ENCODE results near the gene SPEM1. TPM values are rescaled to one million over a fixed set of nuclear protein-coding genes. Genes with fewer than 3 reads are reported as not detected.

Gene SPEM1
- total RNA-seq, 1 donor from 2014 or later: 0.23 TPM

DNA sequence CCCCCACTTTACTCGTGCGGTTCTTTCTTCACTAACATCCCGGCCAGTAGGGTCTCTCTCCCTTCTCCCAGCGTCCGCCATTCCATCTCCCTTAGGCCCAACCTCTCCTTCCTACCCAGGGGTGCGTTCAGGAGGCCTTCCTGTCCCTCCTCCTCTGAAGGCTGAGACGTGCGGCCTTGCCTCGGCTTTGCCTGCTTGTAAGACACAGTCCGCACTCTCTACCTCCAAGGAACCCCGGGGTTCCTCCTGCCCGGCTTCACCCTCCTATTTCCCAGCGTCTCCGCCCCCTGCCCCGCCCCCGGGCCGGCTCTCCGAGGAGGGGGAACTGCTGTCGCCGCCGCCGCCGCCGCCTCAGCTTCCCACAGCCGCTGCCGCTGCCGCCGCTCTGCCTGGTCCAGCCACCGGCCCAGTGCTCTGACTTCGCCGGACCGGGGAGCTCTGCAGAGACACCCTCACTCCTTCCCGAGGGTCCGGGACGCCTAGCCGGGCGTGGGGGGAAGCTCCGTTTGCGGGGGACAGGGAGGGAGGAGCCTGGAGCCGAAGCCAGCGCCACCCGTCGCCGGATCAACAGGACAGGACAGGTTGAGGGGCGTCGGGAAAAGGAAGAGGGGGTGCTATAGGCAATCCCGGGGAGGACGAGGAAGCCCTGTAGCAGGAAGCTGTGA lies 18.0 kb downstream of the SPEM1 start:
- Histone ChIP-seq H3K9me3 (ENCODE audit: insufficient read depth, low read depth, low read length) (no peaks in the 10 kb centered on the region), H4K20me1 (ENCODE audit: insufficient read depth, low read length) (peaks cover 13% of the 10 kb centered on the region), H3K9ac (ENCODE audit: low read length) (no peak overlapping the region), H2AFZ (ENCODE audit: low read depth, low read length) (peak overlapping the region; percentile 75), H3K36me3 (ENCODE audit: insufficient read depth, low read length) (no peaks in the 10 kb centered on the region), H3K79me2 (ENCODE audit: insufficient read depth, low read length) (no peaks in the 10 kb centered on the region), H3K4me2 (ENCODE audit: low read length) (peak overlapping the region; percentile 84), H3K4me3 (ENCODE audit: insufficient read depth, low read depth, low read length) (peak overlapping the region; percentile 37), H3K27me3 (ENCODE audit: insufficient read depth, low read length) (peaks cover 27% of the 10 kb centered on the region), H3K27ac (ENCODE audit: low read depth, low read length) (no peak overlapping the region), H3K4me1 (ENCODE audit: insufficient read depth, low read length) (peaks cover 27% of the 10 kb centered on the region)
- Mint-ChIP-seq H3K4me3 (ENCODE audit: unreplicated experiment) (peak overlapping the region; percentile 94), H3K9me3 (ENCODE audit: unreplicated experiment) (no peaks in the 10 kb centered on the region), H3K4me1 (ENCODE audit: low read depth, unreplicated experiment) (peaks cover 13% of the 10 kb centered on the region), H3K36me3 (ENCODE audit: low read depth, unreplicated experiment) (peaks cover 9% of the 10 kb centered on the region), H3K27ac (ENCODE audit: unreplicated experiment) (peak overlapping the region; percentile 88), H3K27me3 (ENCODE audit: low read depth, unreplicated experiment) (peaks cover 1% of the 10 kb centered on the region)
- DNase-seq (ENCODE audit: low read depth): no peak
- no peak for FAIRE-seq
- TF ChIP-seq, protein P1, sequence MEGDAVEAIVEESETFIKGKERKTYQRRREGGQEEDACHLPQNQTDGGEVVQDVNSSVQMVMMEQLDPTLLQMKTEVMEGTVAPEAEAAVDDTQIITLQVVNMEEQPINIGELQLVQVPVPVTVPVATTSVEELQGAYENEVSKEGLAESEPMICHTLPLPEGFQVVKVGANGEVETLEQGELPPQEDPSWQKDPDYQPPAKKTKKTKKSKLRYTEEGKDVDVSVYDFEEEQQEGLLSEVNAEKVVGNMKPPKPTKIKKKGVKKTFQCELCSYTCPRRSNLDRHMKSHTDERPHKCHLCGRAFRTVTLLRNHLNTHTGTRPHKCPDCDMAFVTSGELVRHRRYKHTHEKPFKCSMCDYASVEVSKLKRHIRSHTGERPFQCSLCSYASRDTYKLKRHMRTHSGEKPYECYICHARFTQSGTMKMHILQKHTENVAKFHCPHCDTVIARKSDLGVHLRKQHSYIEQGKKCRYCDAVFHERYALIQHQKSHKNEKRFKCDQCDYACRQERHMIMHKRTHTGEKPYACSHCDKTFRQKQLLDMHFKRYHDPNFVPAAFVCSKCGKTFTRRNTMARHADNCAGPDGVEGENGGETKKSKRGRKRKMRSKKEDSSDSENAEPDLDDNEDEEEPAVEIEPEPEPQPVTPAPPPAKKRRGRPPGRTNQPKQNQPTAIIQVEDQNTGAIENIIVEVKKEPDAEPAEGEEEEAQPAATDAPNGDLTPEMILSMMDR (IDR thresholded peaks at IDR 0.05; ENCODE audit: insufficient read depth, low read depth, low read length): no peak
- TF ChIP-seq EZH2 (IDR thresholded peaks at IDR 0.05; ENCODE audit: insufficient read depth, low read length): peak; percentile 64

DNA sequence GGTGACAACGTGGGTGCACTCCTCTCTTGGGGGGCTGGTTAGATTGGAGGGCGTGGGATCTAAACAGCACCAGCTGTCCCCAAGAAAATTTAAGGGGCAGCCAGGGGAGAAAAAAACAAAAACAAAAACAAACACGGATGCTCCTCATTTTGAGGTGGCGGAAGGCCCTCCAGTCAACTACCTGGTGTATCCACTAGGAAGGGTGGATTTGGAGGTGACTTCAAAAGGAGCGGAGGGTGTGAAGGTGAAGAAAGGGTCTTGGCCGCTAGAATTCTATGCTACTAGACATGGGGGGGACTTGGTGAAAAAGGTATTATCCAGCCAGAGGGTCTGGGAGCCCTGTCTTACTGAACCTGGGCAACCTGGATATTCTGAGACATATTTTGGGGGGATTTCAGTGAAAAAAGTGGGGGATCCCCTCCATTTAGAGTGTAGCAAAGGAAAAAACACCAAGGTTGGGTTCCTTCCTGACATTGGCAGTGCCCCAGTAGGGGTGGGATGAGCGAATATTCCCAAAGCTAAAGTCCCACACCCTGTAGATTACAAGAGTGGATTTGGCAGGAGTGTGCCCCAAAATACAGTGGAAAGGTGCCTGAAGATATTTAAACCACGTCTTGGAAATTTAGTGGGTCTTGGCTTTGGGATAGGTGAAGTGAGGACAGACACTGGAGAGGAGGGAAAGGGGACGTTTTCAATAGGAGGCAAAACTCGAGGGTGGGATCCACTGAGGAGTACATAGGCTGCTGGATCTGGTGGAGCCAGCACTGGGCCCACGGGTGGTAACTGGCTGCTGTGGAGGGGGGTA lies 18.7 kb downstream of the SPEM1 start:
- Histone ChIP-seq H3K79me2 (ENCODE audit: insufficient read depth, low read length) (no peaks in the 10 kb centered on the region), H3K4me1 (ENCODE audit: insufficient read depth, low read length) (peaks cover 27% of the 10 kb centered on the region), H3K36me3 (ENCODE audit: insufficient read depth, low read length) (no peaks in the 10 kb centered on the region), H3K9me3 (ENCODE audit: insufficient read depth, low read depth, low read length) (no peaks in the 10 kb centered on the region), H3K4me2 (ENCODE audit: low read length) (peak overlapping the region; percentile 84), H3K4me3 (ENCODE audit: insufficient read depth, low read depth, low read length) (peak overlapping the region; percentile 37), H4K20me1 (ENCODE audit: insufficient read depth, low read length) (peaks cover 13% of the 10 kb centered on the region), H3K27ac (ENCODE audit: low read depth, low read length) (no peak overlapping the region), H2AFZ (ENCODE audit: low read depth, low read length) (no peak overlapping the region), H3K27me3 (ENCODE audit: insufficient read depth, low read length) (peaks cover 27% of the 10 kb centered on the region), H3K9ac (ENCODE audit: low read length) (no peak overlapping the region)
- Mint-ChIP-seq H3K9me3 (ENCODE audit: unreplicated experiment) (no peaks in the 10 kb centered on the region), H3K27ac (ENCODE audit: unreplicated experiment) (peak overlapping the region; percentile 78), H3K27me3 (ENCODE audit: low read depth, unreplicated experiment) (peaks cover 2% of the 10 kb centered on the region), H3K4me3 (ENCODE audit: unreplicated experiment) (peak overlapping the region; percentile 94), H3K4me1 (ENCODE audit: low read depth, unreplicated experiment) (peaks cover 13% of the 10 kb centered on the region), H3K36me3 (ENCODE audit: low read depth, unreplicated experiment) (peaks cover 15% of the 10 kb centered on the region)
- DNase-seq (ENCODE audit: low read depth) (no peak), FAIRE-seq (no peak)
- TF ChIP-seq, protein P1 (IDR thresholded peaks at IDR 0.05; ENCODE audit: insufficient read depth, low read depth, low read length): no peak
- TF ChIP-seq EZH2 (IDR thresholded peaks at IDR 0.05; ENCODE audit: insufficient read depth, low read length): no peak

All from astrocyte (in vitro differentiated cells and primary cell).